GM23248 (cell line): ENCODE data around the gene MAN2B2.

Experiments used
- EZH2 ChIP-seq: fragments of 200-600 bp; sonication (generic); IDR thresholded peaks from 2 replicates; pipeline ENCODE4 v1.6.1; 2018; ENCODE audit warnings: antibody characterized with exemption, mild to moderate bottlenecking; ENCODE audit not compliant: insufficient read depth, poor library complexity, severe bottlenecking
- EZH2phosphoT487 ChIP-seq: fragments of 200-600 bp; sonication (generic); IDR thresholded peaks from 2 replicates; pipeline ENCODE4 v1.6.1; 2018; ENCODE audit warnings: antibody characterized with exemption, moderate library complexity, mild to moderate bottlenecking, low read depth; ENCODE audit not compliant: insufficient read depth

DNA sequence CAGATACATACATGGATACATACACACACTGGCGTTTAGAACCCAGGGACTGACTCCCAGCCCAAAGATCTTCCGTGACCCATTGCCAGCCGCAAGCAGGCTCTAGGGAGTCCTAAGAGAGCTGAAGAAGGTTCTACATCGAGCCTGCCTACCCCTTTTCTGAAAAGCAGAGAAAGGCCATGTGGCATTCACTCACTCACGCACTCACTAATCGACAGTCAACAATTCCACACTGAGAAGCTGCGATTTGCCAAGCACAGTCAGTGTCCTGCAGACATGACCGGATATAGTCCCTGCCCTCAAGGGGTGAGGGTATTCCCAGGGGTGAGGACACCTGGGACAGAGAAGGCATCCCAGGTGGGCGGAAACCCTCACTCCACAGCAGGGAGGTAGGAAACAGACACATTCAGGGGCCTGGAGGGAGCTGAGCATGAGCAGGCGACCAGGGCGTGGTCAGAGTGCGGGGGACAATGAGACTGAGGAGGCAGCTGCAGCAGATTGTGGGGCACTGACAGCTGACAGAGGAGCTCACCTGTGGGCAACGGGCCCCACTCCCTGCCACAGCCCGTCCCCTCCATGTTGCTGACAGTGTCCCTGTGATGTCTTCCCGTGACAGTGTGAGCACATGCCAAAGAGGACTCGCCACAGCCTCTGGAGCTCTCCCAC lies 13.2 kb upstream of the MAN2B2 start:
- TF ChIP-seq EZH2phosphoT487 (no peak), EZH2 (no peak)
